Ectodermal cell (in vitro differentiated cells): ENCODE data around the gene TRIM14.

Experiments
- H3K27ac ChIP-seq: 2 replicates; pipeline ENCODE4 v1.7.0; 2013; ENCODE audit warnings: mild to moderate bottlenecking, low read depth, low read length; ENCODE audit not compliant: insufficient read depth, poor library complexity, severe bottlenecking
- H3K27me3 ChIP-seq: 2 replicates; pipeline ENCODE4 v1.7.0; 2013; ENCODE audit warnings: mild to moderate bottlenecking, low read length; ENCODE audit not compliant: insufficient read depth, control insufficient read depth, poor library complexity, severe bottlenecking
- H3K36me3 ChIP-seq: one replicate; pipeline ENCODE4 v1.7.0; 2013; ENCODE audit warnings: low read length; ENCODE audit not compliant: control insufficient read depth, insufficient read depth
- H3K4me1 ChIP-seq: one replicate; pipeline ENCODE4 v1.7.0; 2013; ENCODE audit warnings: low read length; ENCODE audit not compliant: control insufficient read depth, insufficient read depth
- H3K4me3 ChIP-seq: 2 replicates; pipeline ENCODE4 v1.7.0; 2013; ENCODE audit warnings: low read depth, low read length, control low read depth; ENCODE audit not compliant: insufficient read depth
- H3K9me3 ChIP-seq: 2 replicates; pipeline ENCODE4 v1.7.0; 2013; ENCODE audit warnings: mild to moderate bottlenecking, low read length, moderate library complexity; ENCODE audit not compliant: control insufficient read depth
- WGBS, 2 experiments: methylation state at CpG; one replicate each; pipeline ENCODE4 v1.1.7; 2013; ENCODE audit warnings: missing lambda C conversion rate in 2 of 2; 5-methylcytosine and 5-hydroxymethylcytosine counted together

The TRIM14 gene

GRCh38 chr9:98142925-98143481, 24.0 kb upstream of the TRIM14 start:
- H3K9me3 ChIP-seq = no peaks in the 10 kb centered on the region
- no peaks in the 10 kb centered on the region for H3K36me3 ChIP-seq
- WGBS, 2 experiments = 91 to 92% methylated on average over 8 of the region's 8 CpGs
- H3K4me1 ChIP-seq = no peaks in the 10 kb centered on the region
- no peak overlapping the region for H3K27ac ChIP-seq
- no peak overlapping the region for H3K4me3 ChIP-seq
- no peaks in the 10 kb centered on the region for H3K27me3 ChIP-seq

GRCh38 chr9:98142182-98142907, 23.3 kb upstream of the TRIM14 start:
- Histone ChIP-seq H3K27me3 (no peaks in the 10 kb centered on the region), H3K4me1 (no peaks in the 10 kb centered on the region), H3K4me3 (no peak overlapping the region), H3K36me3 (no peaks in the 10 kb centered on the region), H3K9me3 (no peaks in the 10 kb centered on the region), H3K27ac (no peak overlapping the region)
- 88 to 90% methylated on average over 10 to 12 of the region's 13 CpGs for WGBS, 2 experiments

- no peaks in the 10 kb centered on the region for H3K4me1 ChIP-seq
- no peak overlapping the region for H3K4me3 ChIP-seq
- H3K27ac ChIP-seq = no peak overlapping the region
- no peaks in the 10 kb centered on the region for H3K9me3 ChIP-seq
- 82 to 96% methylated on average over 4 to 5 of the region's 5 CpGs for WGBS, 2 experiments
- H3K27me3 ChIP-seq = no peaks in the 10 kb centered on the region
- no peaks in the 10 kb centered on the region for H3K36me3 ChIP-seq
These were observed 21.5 kb upstream of the TRIM14 start for GRCh38 chr9:98140503-98140902.

- H3K4me3 ChIP-seq = no peak overlapping the region
- H3K9me3 ChIP-seq = no peaks in the 10 kb centered on the region
- H3K36me3 ChIP-seq = no peaks in the 10 kb centered on the region
- H3K4me1 ChIP-seq = peaks cover 7% of the 10 kb centered on the region
- no peaks in the 10 kb centered on the region for H3K27me3 ChIP-seq
- H3K27ac ChIP-seq = no peak overlapping the region
These were observed 17.5 kb upstream of the TRIM14 start for GRCh38 chr9:98136489-98136888.

- Histone ChIP-seq H3K27ac (no peak overlapping the region), H3K36me3 (no peaks in the 10 kb centered on the region), H3K27me3 (no peaks in the 10 kb centered on the region), H3K9me3 (no peaks in the 10 kb centered on the region), H3K4me1 (peaks cover 7% of the 10 kb centered on the region), H3K4me3 (no peak overlapping the region)
- WGBS, 2 experiments = 92 to 94% methylated on average over 7 of the region's 7 CpGs
These were observed 16.9 kb upstream of the TRIM14 start for GRCh38 chr9:98135938-98136337.

GRCh38 chr9:98135558-98135934, 16.5 kb upstream of the TRIM14 start:
- no peak overlapping the region for H3K27ac ChIP-seq
- no peaks in the 10 kb centered on the region for H3K27me3 ChIP-seq
- H3K4me3 ChIP-seq = no peak overlapping the region
- H3K9me3 ChIP-seq = no peaks in the 10 kb centered on the region
- no peaks in the 10 kb centered on the region for H3K36me3 ChIP-seq
- WGBS, 2 experiments = 88 to 89% methylated on average over 4 of the region's 4 CpGs
- peaks cover 7% of the 10 kb centered on the region for H3K4me1 ChIP-seq

GRCh38 chr9:98134702-98135557, 15.9 kb upstream of the TRIM14 start:
- Histone ChIP-seq H3K36me3 (no peaks in the 10 kb centered on the region), H3K4me3 (no peak overlapping the region), H3K27ac (no peak overlapping the region), H3K27me3 (no peaks in the 10 kb centered on the region), H3K4me1 (peaks cover 7% of the 10 kb centered on the region), H3K9me3 (no peaks in the 10 kb centered on the region)
- WGBS, 2 experiments = 96% methylated on average over 12 of the region's 12 CpGs

- H3K27me3 ChIP-seq = no peaks in the 10 kb centered on the region
- H3K36me3 ChIP-seq = no peaks in the 10 kb centered on the region
- H3K27ac ChIP-seq = no peak overlapping the region
- no peaks in the 10 kb centered on the region for H3K9me3 ChIP-seq
- peaks cover 7% of the 10 kb centered on the region for H3K4me1 ChIP-seq
- no peak overlapping the region for H3K4me3 ChIP-seq
- 73 to 75% methylated on average over 14 of the region's 14 CpGs for WGBS, 2 experiments
These were observed 14.0 kb upstream of the TRIM14 start for GRCh38 chr9:98132806-98133631.

GRCh38 chr9:98132158-98132557, 13.1 kb upstream of the TRIM14 start:
- H3K4me3 ChIP-seq = no peak overlapping the region
- H3K9me3 ChIP-seq = no peaks in the 10 kb centered on the region
- H3K27ac ChIP-seq = no peak overlapping the region
- H3K27me3 ChIP-seq = no peaks in the 10 kb centered on the region
- H3K4me1 ChIP-seq = peaks cover 7% of the 10 kb centered on the region
- no peaks in the 10 kb centered on the region for H3K36me3 ChIP-seq
- 91 to 92% methylated on average over 9 of the region's 9 CpGs for WGBS, 2 experiments
